Skin epidermis (tissue), 12 donors: Measurements from ENCODE around the gene RSRC2.
"Not testable (repeated sequence)": the region's sequence is repeated elsewhere in the genome, so short reads cannot be mapped to it uniquely, and the experiment has no call there.

ENCODE experiments used
- H3K27ac ChIP-seq, 21 experiments: fragments of 200-600 bp; sonication (generic) in 11 of 21; one replicate each; pipeline ENCODE4 v1.5.0; 2020; ENCODE audit warnings: mild to moderate bottlenecking in 3 of 21, inconsistent platforms in 2 of 21, moderate library complexity in 2 of 21
- H3K4me3 ChIP-seq, 7 experiments: fragments of 200-600 bp; sonication (generic) in 2 of 7; one replicate each; pipeline ENCODE4 v1.5.0; 2020; ENCODE audit warnings: inconsistent platforms in 2 of 7, mild to moderate bottlenecking in 2 of 7, moderate library complexity in 1 of 7

The RSRC2 gene

GRCh38 chr12:122491991-122492390 is 34.7 kb downstream of the RSRC2 start:
- no peak overlapping the region for H3K4me3 ChIP-seq
- H3K27ac ChIP-seq = no peak overlapping the region

- no peak overlapping the region for H3K4me3 ChIP-seq
- no peak overlapping the region for H3K27ac ChIP-seq
Measured at GRCh38 chr12:122489038-122489437, 37.7 kb downstream of the RSRC2 start.

GRCh38 chr12:122487807-122488206 is 38.9 kb downstream of the RSRC2 start:
- not testable (repeated sequence) for H3K4me3 ChIP-seq, H3K27ac ChIP-seq

GRCh38 chr12:122486805-122487426 is 39.8 kb downstream of the RSRC2 start:
- H3K27ac ChIP-seq = no peak overlapping the region
- H3K4me3 ChIP-seq = no peak overlapping the region

- not testable (repeated sequence) for H3K4me3 ChIP-seq
- H3K27ac ChIP-seq = peak overlapping the region in 1 of 21 experiments; percentile 4
Measured at GRCh38 chr12:122486360-122486759, 40.4 kb downstream of the RSRC2 start.

- not testable (repeated sequence) for H3K4me3 ChIP-seq, H3K27ac ChIP-seq
Measured at GRCh38 chr12:122484385-122484784, 42.4 kb downstream of the RSRC2 start.

GRCh38 chr12:122483969-122484368 is 42.8 kb downstream of the RSRC2 start:
- Histone ChIP-seq H3K4me3 (no peak overlapping the region), H3K27ac (no peak overlapping the region)

GRCh38 chr12:122481861-122482260 is 44.9 kb downstream of the RSRC2 start:
- Histone ChIP-seq H3K4me3 (no peak overlapping the region), H3K27ac (no peak overlapping the region)

GRCh38 chr12:122480753-122481152 is 46.0 kb downstream of the RSRC2 start:
- no peak overlapping the region for H3K27ac ChIP-seq

GRCh38 chr12:122474324-122474716 is 52.4 kb downstream of the RSRC2 start:
- Histone ChIP-seq H3K27ac (peak overlapping the region in 6 of 21 experiments; percentile 13 to 54 (median 34)), H3K4me3 (no peak overlapping the region)

More at GRCh38 chr12:122480753-122481152, 46.0 kb downstream of the RSRC2 start:
- no peak overlapping the region for H3K4me3 ChIP-seq

GRCh38 chr12:122473543-122474323 is 53.0 kb downstream of the RSRC2 start:
- H3K27ac ChIP-seq = peak overlapping the region in 16 of 21 experiments; percentile 13 to 68 (median 44)
- H3K4me3 ChIP-seq = no peak overlapping the region

- Histone ChIP-seq H3K27ac (peak overlapping the region in 18 of 21 experiments; percentile 9 to 83 (median 68)), H3K4me3 (no peak overlapping the region)
Measured at GRCh38 chr12:122471324-122472226, 55.2 kb downstream of the RSRC2 start.

- H3K27ac ChIP-seq = peak overlapping the region in 12 of 21 experiments; percentile 9 to 83 (median 66)
- not testable (repeated sequence) for H3K4me3 ChIP-seq
Measured at GRCh38 chr12:122470576-122470975, 56.2 kb downstream of the RSRC2 start.

GRCh38 chr12:122469856-122470255 is 56.9 kb downstream of the RSRC2 start:
- not testable (repeated sequence) for H3K4me3 ChIP-seq
- peak overlapping the region in 11 of 21 experiments; percentile 6 to 87 (median 51) for H3K27ac ChIP-seq

- peak overlapping the region in 19 of 21 experiments; percentile 0 to 87 (median 69) for H3K27ac ChIP-seq
Measured at GRCh38 chr12:122467983-122468382, 58.8 kb downstream of the RSRC2 start.

GRCh38 chr12:122464317-122465042 is 62.3 kb downstream of the RSRC2 start:
- H3K27ac ChIP-seq = peak overlapping the region in 20 of 21 experiments; percentile 33 to 87 (median 79)
- not testable (repeated sequence) for H3K4me3 ChIP-seq

More at GRCh38 chr12:122467983-122468382, 58.8 kb downstream of the RSRC2 start:
- no peak overlapping the region for H3K4me3 ChIP-seq

- Histone ChIP-seq H3K27ac (no peak overlapping the region), H3K4me3 (no peak overlapping the region)
Measured at GRCh38 chr12:122460641-122461040, 66.1 kb downstream of the RSRC2 start.

GRCh38 chr12:122460061-122460460 is 66.7 kb downstream of the RSRC2 start:
- Histone ChIP-seq H3K27ac (no peak overlapping the region), H3K4me3 (no peak overlapping the region)

- Histone ChIP-seq H3K4me3 (no peak overlapping the region), H3K27ac (no peak overlapping the region)
Measured at GRCh38 chr12:122459211-122459610, 67.5 kb downstream of the RSRC2 start.
